Activated gamma-delta T cell (primary cell): Measurements from ENCODE around the gene WIZ.
"Not testable (repeated sequence)": the region's sequence is repeated elsewhere in the genome, so short reads cannot be mapped to it uniquely, and the experiment has no call there.

ENCODE experiments used
- DNase-seq: peaks from one replicate; lab custom pipeline; 2025; lab: John Stamatoyannopoulos, UW
- total RNA-seq, 2 donors: gene quantifications; one replicate each; lab custom pipeline; 2026; lab: John Stamatoyannopoulos, UW

The WIZ gene, protein sequence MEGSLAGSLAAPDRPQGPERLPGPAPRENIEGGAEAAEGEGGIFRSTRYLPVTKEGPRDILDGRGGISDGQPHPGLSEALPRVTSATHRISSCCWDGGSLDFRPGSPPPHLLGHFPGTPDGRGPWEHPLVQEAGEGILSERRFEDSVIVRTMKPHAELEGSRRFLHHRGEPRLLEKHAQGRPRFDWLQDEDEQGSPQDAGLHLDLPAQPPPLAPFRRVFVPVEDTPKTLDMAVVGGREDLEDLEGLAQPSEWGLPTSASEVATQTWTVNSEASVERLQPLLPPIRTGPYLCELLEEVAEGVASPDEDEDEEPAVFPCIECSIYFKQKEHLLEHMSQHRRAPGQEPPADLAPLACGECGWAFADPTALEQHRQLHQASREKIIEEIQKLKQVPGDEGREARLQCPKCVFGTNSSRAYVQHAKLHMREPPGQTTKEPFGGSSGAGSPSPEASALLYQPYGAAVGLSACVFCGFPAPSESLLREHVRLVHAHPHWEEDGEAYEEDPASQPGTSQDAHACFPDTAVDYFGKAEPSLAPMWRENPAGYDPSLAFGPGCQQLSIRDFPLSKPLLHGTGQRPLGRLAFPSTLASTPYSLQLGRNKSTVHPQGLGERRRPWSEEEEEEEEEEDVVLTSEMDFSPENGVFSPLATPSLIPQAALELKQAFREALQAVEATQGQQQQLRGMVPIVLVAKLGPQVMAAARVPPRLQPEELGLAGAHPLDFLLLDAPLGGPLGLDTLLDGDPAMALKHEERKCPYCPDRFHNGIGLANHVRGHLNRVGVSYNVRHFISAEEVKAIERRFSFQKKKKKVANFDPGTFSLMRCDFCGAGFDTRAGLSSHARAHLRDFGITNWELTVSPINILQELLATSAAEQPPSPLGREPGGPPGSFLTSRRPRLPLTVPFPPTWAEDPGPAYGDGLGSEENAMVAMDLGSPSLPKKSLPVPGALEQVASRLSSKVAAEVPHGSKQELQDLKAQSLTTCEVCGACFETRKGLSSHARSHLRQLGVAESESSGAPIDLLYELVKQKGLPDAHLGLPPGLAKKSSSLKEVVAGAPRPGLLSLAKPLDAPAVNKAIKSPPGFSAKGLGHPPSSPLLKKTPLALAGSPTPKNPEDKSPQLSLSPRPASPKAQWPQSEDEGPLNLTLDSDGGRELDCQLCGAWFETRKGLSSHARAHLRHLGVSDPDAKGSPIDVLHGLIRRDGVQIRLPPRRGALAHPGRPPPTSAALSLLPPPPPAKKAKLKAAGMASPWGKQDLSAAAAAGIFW (N-terminal part only)
- 46.9 to 50.4 reads per million in 2 donors for total RNA-seq

DNA sequence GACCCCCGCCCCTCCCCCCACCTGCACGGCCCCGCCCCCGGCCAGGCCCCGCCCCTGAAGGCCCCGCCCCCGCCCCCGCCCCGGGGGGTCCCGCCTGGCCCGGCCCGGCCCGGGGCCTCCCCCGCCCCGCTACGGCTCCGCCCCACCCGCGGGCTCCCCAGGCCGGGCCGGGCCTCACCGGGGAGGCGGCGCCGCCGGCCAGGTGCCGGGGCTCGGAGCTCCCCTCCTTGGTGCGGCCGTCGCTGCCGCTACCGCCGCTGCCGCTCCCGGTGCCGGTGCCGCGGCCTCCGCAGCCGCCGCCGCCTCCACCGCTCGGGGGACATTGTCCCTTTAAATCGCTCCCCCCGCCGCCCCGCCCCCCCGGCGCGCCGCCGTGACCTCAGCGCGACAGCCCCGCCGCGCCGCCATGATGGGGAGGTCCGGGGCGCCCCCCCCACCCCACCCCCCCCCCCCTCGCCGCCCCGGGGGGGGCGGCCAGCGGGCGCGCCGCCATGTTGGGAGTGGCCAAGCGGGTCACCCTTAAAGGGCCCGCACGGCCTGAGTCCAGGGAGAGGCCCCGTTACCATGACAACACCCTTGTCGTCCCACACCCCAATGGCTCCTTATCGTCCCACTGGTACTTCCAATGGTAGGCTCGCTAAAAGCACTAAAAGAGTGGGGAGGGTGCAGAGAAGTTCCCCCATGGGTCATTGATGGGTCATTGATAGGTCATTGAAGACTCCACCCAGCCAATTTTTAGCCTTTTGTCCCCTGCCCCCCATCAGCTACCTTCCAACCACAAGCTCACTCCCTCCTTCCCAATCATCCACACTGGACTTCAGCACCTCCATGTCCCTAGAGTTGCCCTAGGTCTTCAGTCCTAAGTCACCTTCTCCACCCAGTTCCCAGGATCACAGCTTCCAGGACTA lies at the start of gene WIZ:
TSS of gene WIZ (minus strand) at position 337 of the 908 bp plus-strand sequence. CDS start 1,649 bp downstream, outside the sequence.
- DNase-seq, result peak; percentile 75

DNA sequence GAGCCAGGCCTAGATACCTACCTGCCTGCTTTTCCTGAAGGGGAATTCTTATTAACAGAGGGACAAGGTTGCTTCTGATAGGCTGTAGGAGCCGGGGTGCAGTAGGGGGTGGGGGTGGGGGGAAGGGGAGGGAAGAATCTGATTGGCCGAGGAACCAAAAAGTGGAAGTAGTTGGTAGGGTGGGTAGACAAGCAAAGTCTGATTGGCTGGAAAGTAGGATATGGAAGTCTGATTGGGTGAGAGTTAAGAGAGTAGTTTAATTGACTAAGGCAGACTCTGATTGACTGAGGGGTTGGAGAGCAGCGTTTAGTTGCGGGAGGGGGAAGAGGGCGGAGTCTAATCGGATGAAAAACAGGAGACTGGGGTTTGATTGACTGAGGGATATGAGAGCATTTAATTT lies 49.2 kb upstream of the WIZ start:
- no peak for DNase-seq

DNA sequence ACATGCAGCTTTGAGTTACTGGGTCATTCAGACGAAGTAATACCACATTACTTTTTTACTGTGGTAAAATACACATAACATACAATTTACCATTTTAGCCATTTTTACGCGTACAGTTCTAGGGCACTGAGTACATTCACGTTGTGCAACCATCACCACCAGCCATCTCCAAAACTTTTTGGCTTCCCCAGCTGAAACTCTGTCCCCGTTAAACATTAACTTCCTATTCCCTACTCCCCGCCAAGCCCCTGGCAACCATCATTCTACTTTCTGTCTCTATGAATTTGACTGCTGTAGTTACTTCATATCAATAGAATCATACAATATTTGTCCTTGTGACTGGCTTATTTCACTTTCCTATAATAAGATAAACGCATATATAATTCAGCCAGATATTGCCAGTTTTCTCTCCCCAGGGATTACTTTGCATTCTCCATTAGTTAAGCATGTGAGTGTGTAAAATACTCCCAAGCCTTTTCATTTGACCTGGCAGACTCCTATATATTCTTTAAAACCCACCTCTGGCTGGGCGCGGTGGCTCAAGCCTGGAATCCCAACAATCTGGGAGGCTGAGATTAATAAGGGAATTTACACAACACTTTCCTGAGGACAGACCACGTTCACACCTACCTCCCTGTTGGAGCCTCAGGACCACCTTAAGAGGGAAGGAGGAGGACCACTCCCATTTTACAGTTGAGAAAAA lies 48.6 kb upstream of the WIZ start:
- no peak for DNase-seq

DNA sequence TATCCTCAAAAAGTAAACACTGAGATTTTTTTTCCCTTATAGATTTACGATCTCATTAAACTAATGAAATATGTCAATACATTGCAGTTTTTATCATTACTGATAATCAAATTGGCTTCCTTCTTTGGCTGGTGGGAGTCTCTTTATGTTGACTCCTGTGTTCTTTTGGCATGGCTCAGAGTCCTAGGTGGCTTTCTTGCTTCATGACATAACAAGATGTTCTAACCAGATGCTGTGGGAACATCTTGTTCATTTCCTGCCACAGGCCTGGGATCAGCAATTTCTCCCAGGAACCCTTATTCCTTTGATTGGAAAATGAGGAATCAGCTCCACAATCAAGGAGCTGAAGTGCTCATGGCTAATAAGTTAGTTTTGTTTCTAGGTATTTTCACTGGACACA lies 45.4 kb upstream of the WIZ start:
- DNase-seq, result no peak

DNA sequence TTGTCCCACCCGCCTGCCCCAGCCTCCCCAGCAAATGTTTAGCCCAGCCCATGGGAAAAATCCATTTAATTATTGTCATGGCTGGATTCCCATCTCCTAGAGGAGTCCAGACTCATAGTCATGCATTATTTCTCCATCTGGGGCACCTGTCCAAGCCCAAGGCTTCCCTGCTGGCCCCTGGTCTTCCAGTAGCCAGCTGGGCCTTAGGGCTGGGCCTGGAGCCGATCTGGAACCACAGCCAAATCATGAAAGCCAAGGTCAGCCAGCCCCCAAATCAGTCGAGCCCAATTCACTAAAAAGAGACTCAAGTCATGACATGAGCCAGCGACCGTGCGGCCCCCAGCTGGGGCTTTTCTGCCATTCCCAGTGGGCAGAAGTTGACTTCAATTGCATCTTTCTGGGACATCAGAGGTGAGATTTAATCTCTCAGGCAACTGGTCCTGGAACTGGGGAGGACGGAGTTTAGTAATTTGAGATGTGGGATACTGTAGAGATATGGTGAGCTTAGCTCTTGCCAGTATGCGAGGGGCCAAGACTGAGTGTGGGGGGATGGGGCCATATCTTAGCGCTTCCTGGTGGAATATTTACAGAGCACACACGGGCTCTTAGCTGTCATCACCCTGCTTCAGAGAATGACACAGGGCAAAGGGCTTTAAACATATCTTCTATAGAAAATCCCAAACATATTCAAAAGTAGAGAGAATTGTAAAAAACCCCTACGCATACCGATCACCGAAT lies 38.9 kb upstream of the WIZ start:
- no peak for DNase-seq

DNA sequence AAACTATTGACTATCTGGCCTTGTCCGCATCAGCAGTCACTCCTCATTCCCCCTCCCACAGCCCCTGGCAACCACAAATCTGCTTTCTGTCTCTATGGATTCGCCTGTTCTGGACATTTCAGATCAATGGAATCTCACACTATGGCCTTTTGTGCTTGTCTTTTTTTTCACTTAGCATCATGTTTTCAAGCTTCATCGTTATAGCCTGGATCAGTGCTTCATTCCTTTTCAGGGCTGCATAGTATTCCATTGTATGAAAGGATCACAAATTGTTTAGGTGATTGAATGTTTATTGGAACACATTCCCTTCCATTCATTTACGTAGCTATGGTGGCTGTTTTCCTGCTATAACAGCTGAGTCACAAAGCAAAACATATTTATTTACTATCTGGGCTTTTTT lies 37.3 kb upstream of the WIZ start:
- DNase-seq, result no peak

DNA sequence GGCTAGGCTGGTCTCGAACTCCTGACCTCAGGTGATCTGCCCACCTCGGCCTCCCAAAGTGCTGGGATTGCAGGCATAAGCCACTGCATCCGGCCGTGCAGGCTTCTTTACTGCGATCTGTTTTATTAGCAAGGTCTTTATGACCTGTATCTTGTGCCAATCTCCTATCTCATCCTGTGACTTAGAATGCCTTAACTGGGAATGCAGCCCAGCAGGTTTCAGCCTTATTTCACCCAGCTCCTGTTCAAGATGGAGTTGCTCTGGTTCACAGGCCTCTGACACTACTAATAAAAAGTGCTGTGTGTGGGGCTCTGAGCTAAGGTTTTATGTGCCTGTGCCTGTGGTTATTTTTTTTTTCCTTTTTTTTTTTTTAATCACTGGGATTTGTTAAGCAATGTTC lies 36.0 kb upstream of the WIZ start:
- not testable (repeated sequence) for DNase-seq

DNA sequence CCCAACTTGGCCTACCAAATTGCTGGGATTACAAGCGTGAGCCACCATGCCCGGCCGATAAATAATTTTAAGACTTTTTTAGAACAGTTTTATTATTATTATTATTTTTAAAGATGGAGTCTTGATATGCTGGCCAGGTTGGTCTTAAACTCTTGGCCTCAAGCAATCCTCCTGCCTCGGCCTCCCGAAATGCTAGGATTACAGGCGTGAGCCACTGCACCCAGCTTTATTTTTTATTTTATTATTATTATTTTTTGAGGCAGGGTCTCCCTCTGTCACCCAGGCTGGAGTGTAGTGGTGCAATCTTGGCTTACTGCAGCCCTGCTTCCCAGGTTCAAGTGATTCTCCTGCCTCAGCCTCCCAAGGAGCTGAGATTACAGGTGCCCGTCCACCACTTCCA lies 31.2 kb upstream of the WIZ start:
- DNase-seq, result not testable (repeated sequence)

DNA sequence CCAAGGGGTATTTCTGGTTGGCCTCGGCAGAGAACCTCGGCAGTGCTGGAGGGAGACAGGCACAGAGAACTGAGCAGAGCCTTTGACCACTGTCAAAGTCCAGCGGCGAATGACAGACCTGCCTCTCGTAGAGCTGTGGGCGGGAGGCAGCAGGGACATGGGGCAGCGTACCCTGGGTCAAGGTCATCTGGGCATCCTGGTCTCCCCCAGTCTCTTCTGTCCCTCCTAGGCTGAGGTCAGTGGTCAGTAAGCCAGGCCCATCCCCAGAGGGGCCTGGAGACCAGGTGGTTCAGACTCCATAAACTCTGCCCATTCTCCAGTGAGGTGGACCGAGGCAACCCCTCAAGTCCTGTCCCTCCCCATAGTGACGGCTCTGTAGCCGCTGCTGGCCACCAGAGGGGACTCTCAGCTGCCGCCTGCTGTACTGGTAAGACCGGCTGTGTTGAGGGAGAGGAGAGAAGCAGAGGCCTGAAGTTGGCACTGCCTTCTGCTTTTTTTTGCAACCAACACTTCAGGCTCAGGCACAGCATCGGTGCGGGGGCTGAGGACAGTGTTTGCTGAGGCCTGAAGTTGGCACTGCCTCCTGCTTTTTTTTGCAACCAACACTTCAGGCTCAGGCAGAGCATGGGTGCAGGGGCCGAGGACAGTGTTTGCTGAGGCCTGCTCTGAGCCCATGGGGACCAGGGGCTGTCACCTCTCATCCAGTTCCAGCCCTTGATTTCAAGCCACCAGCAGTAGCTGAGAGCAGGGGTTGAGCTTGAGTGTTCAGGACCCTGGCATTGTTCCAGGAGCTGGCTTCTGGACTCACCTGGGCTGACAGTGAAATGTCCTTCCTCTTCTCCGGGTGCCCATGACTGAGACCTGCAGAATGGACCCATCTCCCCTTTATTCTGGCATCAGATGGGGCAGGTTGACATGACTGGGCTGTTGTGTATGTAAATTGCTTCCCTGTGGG lies 29.9 kb upstream of the WIZ start, which contains the start of gene PGLYRP2:
TSS of gene PGLYRP2 (minus strand) at position 111 of the 955 bp plus-strand sequence. CDS start 130 bp downstream, outside the sequence.
- DNase-seq, result no peak

DNA sequence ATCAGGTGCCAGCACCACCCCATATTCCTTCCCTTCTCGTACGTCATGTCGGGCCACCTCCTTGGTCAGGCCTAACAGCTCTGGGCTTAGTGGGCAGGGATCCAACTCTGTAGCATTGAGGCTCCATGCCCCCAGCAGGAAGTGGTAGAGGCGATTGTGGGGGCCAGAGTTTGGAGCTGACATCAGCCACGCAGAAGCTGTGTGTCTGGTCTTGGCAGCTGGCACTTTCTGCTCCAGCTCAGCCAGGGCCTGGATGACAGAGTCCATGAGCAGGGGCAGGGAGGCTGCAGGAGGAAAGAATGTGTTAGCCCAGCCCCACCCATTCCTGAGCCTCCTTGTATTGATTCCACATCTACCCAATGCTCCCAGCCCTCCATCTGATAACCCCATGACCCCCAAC lies 26.6 kb upstream of the WIZ start:
- no peak for DNase-seq

DNA sequence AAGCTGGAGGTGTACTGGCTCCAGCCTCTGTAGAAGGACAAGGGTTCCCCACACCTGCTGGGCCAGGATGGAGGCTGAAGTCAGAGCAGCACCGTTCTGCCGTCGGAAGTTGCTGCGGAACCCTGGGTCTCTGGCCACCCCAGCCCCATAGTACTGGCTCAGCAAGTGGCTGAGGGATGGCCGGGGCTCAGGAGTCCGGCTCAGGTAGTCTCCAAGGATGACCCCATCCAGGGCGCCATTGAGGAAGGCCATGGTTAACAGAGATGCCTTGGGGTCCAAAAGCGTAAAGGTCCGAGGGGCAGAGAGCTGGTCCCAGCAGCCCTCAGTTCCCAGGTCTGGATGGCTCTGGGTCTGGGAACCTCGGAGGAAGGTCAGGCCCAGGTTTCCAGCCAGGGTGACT lies 25.9 kb upstream of the WIZ start:
- DNase-seq, result no peak

DNA sequence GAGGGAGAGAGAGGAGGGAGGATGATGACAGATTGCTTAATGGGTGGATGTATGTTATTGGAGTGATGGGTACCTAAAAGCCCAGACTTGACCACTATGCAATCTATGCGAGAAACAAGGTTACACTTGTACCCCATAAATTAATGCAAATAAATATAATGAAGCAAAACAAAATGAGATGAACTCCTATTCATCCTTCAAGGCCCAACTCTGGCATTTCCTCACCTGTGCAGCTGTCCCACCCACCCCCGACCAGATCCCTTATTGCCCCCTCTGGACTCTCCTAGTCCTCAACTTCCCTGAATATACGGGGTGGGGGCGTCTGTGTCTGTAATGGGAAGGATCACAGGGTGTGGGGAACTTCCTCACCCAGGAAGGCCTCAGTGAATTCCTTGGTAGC lies 25.4 kb upstream of the WIZ start:
- no peak for DNase-seq

DNA sequence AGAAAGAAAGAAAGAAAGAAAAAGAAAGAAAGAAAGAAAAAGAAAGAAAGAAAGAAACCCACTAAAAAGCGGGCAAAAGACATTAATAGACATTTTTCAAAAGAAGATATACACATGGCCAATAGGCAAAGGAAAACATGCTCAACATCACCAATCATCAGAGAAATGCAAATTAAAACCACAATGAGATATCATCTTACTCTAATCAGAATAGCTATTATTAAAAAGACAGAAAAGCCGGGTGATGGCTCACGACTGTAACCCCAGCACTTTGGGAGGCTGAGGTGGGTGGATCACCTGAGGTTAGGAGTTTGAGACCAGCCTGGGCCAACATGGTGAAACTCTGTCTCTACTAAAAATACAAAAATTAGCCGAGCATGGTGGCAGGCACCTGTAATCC lies 24.1 kb upstream of the WIZ start:
- DNase-seq, result not testable (repeated sequence)

DNA sequence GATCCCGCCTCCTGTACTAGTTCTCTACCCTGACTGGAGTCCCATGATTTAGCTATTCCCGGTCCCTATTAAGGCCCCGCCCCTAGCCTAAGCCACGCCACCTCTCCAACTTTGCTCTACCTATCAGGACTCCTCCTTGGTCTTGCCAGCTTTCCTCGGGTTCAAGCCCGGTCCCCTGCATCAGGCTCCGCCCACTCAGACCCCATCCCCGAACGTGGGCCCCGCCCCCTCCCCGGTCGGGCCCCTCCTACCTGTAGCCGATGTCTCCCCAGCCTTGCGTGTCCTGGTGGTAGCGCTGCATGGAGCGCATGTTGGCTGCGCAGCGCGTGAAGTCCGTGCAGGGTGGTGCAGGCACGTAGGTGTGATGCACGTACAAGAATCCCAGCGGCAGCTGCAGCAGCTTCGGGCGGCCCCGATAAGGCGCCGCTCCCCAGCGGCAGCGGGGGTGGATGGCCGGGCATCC lies 21.9 kb upstream of the WIZ start:
- no peak for DNase-seq

DNA sequence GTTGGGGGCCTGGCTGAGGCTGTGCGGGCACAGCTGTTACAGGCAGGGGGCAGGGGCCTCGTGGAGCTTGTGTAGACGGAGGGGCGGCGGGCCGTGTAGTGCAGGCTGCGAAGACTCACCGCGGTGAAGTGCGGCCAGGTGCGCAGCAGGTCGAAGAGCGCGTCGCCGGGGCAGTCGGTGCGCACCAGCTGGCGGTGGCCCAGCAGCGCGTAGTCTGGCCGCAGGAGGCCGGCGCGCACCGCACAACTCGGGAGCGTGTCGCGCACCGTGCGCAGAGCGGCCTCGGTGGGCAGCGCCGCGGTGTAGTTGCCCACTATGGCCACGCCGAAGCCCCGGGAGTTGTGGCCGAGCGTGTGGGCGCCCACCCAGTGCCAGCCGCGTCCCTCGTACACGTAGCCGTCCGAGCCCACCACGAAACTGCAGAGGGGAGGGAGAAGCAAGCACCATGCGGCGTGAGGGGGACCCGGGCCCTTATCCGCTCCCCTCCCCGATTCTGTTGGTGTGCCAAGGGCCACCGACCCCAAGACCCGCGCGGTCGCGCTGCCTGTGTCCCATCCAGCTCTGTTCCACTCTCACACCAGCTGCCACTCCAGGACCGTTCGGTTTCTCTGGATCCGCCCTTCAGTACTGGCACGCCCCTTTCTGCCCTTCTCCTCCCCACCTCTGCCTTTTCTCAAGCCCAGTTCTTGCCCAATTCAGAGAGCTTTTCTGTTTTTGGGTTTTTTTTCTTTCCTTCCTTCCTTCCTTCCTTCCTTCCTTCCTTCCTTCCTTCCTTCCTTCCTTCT lies 19.9 kb upstream of the WIZ start:
- DNase-seq, result no peak

DNA sequence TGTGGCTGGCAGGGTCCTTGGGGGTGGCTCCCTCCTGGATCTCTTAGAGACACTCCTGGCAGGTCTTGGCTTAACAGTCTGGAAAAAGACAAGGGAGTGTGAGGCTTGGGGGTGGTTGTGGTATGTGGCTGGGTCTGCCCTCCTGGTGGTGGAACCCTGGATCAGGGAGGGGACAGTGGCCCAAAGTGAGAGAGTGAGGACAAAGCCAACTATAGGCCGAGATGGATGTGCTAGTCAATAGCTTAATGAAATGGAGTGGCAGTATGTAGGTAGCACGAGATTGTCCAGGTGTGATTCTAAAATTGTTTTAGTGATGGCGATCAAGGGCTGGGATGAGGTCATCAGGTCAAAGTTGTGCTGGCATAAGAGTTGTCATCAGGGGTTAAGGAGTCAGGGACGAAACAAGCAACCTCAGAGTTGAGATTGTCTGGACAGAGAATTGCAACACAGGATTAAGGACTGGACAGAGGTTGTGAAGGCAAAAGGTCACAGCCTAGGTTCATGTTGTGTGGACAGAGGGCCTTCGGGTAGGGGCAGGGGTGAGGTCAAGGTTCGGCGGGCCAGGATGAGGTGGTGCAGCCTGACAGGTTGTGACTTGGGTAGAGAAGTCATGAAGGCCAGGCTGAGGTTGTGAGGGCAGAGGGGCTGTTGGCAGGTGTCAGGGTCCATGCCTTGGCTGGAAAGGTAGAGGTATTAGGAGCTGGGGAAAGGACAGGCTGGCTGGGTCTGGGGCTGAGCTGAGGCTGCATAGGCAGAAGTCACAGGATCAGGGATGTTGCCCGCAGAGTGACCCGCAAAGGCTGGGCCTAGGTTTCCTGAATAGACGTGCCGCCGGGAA lies 19.1 kb upstream of the WIZ start:
- DNase-seq, result no peak
